ENCODE results near the gene TUT4. TPM values are rescaled to one million over a fixed set of nuclear protein-coding genes. Genes with fewer than 3 reads are reported as not detected.

The TUT4 gene
- total and polyA plus RNA-seq, 2 experiments from 2014 or later, result 37.9 to 58.0 TPM

GRCh38 chr1:52572387-52572786, 19.5 kb upstream of the TUT4 start:
- 87% methylated on average over 4 of the region's 4 CpGs for WGBS (ENCODE audit: low lambda C conversion rate, missing lambda C conversion rate)
- no peaks in the 10 kb centered on the region for H4K20me1 ChIP-seq (ENCODE audit: insufficient read depth, poor library complexity, severe bottlenecking)
- H3K79me2 ChIP-seq, result no peaks in the 10 kb centered on the region
- no peaks in the 10 kb centered on the region for H3K9me3 ChIP-seq (ENCODE audit: low read depth)
- H3K27me3 ChIP-seq, result no peaks in the 10 kb centered on the region
- H3K36me3 ChIP-seq (replicated peaks; ENCODE audit: insufficient read depth, low read depth), result no peaks in the 10 kb centered on the region
- H3K4me1 ChIP-seq (ENCODE audit: insufficient read depth), result peaks cover 3% of the 10 kb centered on the region
- DNase-seq (ENCODE audit: low spot score), result no peak
- no peak overlapping the region for H2AFZ ChIP-seq
- no peaks in the 10 kb centered on the region for H3K9me2 ChIP-seq (replicated peaks; ENCODE audit: insufficient read depth)
- no peak overlapping the region for H3K27ac ChIP-seq
- no peak for TF ChIP-seq EZH2 (IDR thresholded peaks at IDR 0.05; ENCODE audit: borderline replicate concordance)
- TF ChIP-seq CTCF (IDR thresholded peaks at IDR 0.05; ENCODE audit: poor library complexity), result no peak
- TF ChIP-seq EZH2phosphoT487 (IDR thresholded peaks at IDR 0.05; ENCODE audit: low read depth, severe bottlenecking, unreplicated experiment), result no peak
- no peak overlapping the region for H3K4me3 ChIP-seq
- H3K4me2 ChIP-seq, result no peak overlapping the region

- Histone ChIP-seq H3K79me2 (no peaks in the 10 kb centered on the region), H3K4me1 (ENCODE audit: insufficient read depth) (peaks cover 3% of the 10 kb centered on the region), H4K20me1 (ENCODE audit: insufficient read depth, poor library complexity, severe bottlenecking) (no peaks in the 10 kb centered on the region), H3K36me3 (replicated peaks; ENCODE audit: insufficient read depth, low read depth) (no peaks in the 10 kb centered on the region), H3K9me2 (replicated peaks; ENCODE audit: insufficient read depth) (no peaks in the 10 kb centered on the region), H3K27ac (no peak overlapping the region), H3K9me3 (ENCODE audit: low read depth) (no peaks in the 10 kb centered on the region), H3K4me2 (no peak overlapping the region), H2AFZ (no peak overlapping the region), H3K4me3 (no peak overlapping the region), H3K27me3 (no peaks in the 10 kb centered on the region)
- no peak for DNase-seq (ENCODE audit: low spot score)
- TF ChIP-seq CTCF (IDR thresholded peaks at IDR 0.05; ENCODE audit: poor library complexity) (no peak), EZH2phosphoT487 (IDR thresholded peaks at IDR 0.05; ENCODE audit: low read depth, severe bottlenecking, unreplicated experiment) (no peak), EZH2 (IDR thresholded peaks at IDR 0.05; ENCODE audit: borderline replicate concordance) (no peak)
- WGBS (ENCODE audit: low lambda C conversion rate, missing lambda C conversion rate), result 86% methylated on average over 1 of the region's 1 CpG
Measured at GRCh38 chr1:52571783-52572182, 18.9 kb upstream of the TUT4 start.

- Histone ChIP-seq H3K4me1 (ENCODE audit: insufficient read depth) (peaks cover 3% of the 10 kb centered on the region), H3K27ac (no peak overlapping the region), H4K20me1 (ENCODE audit: insufficient read depth, poor library complexity, severe bottlenecking) (no peaks in the 10 kb centered on the region), H3K4me3 (no peak overlapping the region), H3K36me3 (replicated peaks; ENCODE audit: insufficient read depth, low read depth) (no peaks in the 10 kb centered on the region), H3K79me2 (no peaks in the 10 kb centered on the region), H3K27me3 (no peaks in the 10 kb centered on the region), H3K9me2 (replicated peaks; ENCODE audit: insufficient read depth) (no peaks in the 10 kb centered on the region), H3K4me2 (no peak overlapping the region), H2AFZ (no peak overlapping the region), H3K9me3 (ENCODE audit: low read depth) (no peaks in the 10 kb centered on the region)
- no peak for TF ChIP-seq EZH2 (IDR thresholded peaks at IDR 0.05; ENCODE audit: borderline replicate concordance)
- TF ChIP-seq CTCF (IDR thresholded peaks at IDR 0.05; ENCODE audit: poor library complexity), result no peak
- no peak for TF ChIP-seq EZH2phosphoT487 (IDR thresholded peaks at IDR 0.05; ENCODE audit: low read depth, severe bottlenecking, unreplicated experiment)
- whole genome bisulfite sequencing (ENCODE audit: low lambda C conversion rate, missing lambda C conversion rate), result 76% methylated on average over 7 of the region's 7 CpGs
- DNase-seq (ENCODE audit: low spot score), result no peak
Measured at GRCh38 chr1:52569449-52570210, 16.7 kb upstream of the TUT4 start.
